Fibroblast of skin of right quadriceps (primary cell): Measurements from ENCODE around the gene LUZP1.

Experiments used
- DNase-seq: peaks from one replicate; pipeline ENCODE4 v3.0.0-alpha.2; 2013

Gene LUZP1

GRCh38 chr1:23188434-23188884 is 19.8 kb upstream of the LUZP1 start:
- DNase-seq: no peak

GRCh38 chr1:23187637-23188036 is 19.0 kb upstream of the LUZP1 start:
- no peak for DNase-seq

GRCh38 chr1:23185381-23185780 is 16.7 kb upstream of the LUZP1 start:
- DNase-seq: no peak

- DNase-seq: peak; percentile 39
Measured at GRCh38 chr1:23184212-23184934, 15.7 kb upstream of the LUZP1 start.

- no peak for DNase-seq
Measured at GRCh38 chr1:23179862-23180261, 11.2 kb upstream of the LUZP1 start.

GRCh38 chr1:23178950-23179349 is 10.3 kb upstream of the LUZP1 start:
- no peak for DNase-seq

- DNase-seq: no peak
Measured at GRCh38 chr1:23178414-23178813, 9.8 kb upstream of the LUZP1 start.

- DNase-seq: peak; percentile 83
Measured at GRCh38 chr1:23177438-23178380, 9.1 kb upstream of the LUZP1 start.

- no peak for DNase-seq
Measured at GRCh38 chr1:23177031-23177430, 8.4 kb upstream of the LUZP1 start.

- DNase-seq: no peak
Measured at GRCh38 chr1:23174426-23175110, 5.9 kb upstream of the LUZP1 start.

GRCh38 chr1:23171181-23171755 is 2.6 kb upstream of the LUZP1 start:
- no peak for DNase-seq

GRCh38 chr1:23169727-23170335 is 1.2 kb upstream of the LUZP1 start:
- DNase-seq: peak; percentile 75

- DNase-seq: no peak
Measured at GRCh38 chr1:23169195-23169575, 529 bp upstream of the LUZP1 start.

GRCh38 chr1:23168079-23168444 is 594 bp downstream of the LUZP1 start:
- DNase-seq: no peak

GRCh38 chr1:23167353-23168078 is 1.1 kb downstream of the LUZP1 start:
- peak; percentile 67 for DNase-seq

- DNase-seq: no peak
Measured at GRCh38 chr1:23166854-23167253, 1.8 kb downstream of the LUZP1 start.

GRCh38 chr1:23163395-23163794 is 5.3 kb downstream of the LUZP1 start:
- DNase-seq: peak; percentile 23

- DNase-seq: no peak
Measured at GRCh38 chr1:23159963-23160877, 8.4 kb downstream of the LUZP1 start.

- no peak for DNase-seq
Measured at GRCh38 chr1:23156940-23157339, 11.7 kb downstream of the LUZP1 start.

- DNase-seq: no peak
Measured at GRCh38 chr1:23152966-23153684, 15.5 kb downstream of the LUZP1 start.
